AG10803 (cell line): ENCODE measurements around the gene BEST1.

Experiments
- DNase-seq: peaks from one replicate; pipeline ENCODE4 v3.0.0; 2010; ENCODE audit warnings: low read depth
- H3K4me3 ChIP-seq: 2 replicates; pipeline ENCODE4 v1.5.1; 2011; ENCODE audit warnings: mild to moderate bottlenecking, low read length, control low read depth
- TF ChIP-seq, protein P1 (sequence below): conservative IDR thresholded peaks from 2 replicates; pipeline ENCODE4 v1.5.1; 2011; ENCODE audit warnings: mild to moderate bottlenecking, low read length, control low read depth, inconsistent platforms

The BEST1 gene

DNA sequence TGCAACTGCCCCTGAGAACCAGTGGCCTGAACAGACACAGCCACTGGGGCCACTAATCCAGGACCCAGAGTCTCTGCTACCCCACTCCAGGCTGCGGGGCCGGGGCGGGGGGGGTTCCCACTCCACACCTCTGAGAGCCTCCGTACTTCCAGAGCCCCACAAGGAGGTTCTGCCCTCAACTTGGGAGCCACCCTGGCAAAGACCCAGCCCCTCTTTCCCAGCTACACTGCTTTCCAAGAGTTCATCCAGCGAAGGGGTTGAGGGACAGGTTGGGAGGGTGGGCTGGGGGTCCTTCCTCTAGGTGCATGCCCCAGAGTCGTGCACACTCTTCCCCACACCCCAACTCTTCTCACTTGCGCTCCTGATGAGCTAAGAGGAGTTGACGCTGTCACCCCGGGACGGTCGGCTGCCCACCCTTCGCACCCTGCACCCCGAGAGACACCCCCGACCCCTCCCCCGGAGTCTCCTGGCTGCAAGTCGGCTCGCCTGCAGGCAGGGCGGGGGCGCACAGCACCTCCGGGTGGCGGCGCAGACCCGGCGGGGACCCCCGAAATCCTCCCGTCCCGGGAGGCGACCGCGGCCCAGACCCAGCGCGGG is 33.3 kb upstream of the BEST1 start:
- TF ChIP-seq, protein P1, sequence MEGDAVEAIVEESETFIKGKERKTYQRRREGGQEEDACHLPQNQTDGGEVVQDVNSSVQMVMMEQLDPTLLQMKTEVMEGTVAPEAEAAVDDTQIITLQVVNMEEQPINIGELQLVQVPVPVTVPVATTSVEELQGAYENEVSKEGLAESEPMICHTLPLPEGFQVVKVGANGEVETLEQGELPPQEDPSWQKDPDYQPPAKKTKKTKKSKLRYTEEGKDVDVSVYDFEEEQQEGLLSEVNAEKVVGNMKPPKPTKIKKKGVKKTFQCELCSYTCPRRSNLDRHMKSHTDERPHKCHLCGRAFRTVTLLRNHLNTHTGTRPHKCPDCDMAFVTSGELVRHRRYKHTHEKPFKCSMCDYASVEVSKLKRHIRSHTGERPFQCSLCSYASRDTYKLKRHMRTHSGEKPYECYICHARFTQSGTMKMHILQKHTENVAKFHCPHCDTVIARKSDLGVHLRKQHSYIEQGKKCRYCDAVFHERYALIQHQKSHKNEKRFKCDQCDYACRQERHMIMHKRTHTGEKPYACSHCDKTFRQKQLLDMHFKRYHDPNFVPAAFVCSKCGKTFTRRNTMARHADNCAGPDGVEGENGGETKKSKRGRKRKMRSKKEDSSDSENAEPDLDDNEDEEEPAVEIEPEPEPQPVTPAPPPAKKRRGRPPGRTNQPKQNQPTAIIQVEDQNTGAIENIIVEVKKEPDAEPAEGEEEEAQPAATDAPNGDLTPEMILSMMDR, result no peak
- peak overlapping the region; percentile 68 for H3K4me3 ChIP-seq
- DNase-seq, result no peak

DNA sequence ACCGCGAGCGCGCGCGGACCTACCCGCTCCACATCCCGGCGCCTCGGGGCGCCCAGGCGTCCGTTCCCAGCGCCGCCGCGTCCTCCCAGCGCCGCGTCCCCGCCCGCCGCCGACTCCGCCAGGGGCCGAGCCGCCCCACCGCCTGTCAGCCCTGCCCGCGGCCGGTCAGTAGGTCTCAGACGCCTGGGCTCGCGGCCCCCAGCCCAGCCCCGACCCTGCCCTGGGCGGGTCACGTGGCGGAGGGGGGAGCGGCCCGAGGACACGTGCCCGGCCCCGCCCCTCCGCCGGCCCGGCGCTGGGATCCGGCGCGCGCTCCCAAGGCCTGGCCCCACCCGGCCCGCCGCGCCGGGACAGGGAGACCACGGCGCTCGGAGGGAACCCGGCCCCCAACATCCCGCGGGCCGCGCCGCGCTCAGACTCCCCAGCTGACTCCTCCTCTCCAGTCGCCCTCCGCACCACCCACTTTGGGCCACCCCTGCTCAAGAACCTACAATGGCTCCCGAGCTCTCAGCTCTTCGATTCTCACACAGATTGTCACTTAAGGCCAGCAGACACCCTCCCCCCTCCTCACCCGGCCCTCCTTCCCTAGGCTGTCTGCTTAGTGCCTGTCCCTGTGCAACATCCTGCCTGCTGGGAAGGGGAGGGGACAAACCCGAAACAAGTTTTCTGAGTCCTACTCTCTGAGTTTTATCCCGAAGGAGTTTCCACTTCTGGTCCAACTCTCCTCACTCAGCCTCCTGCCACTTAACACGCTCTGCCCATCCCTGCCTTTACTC is 32.6 kb upstream of the BEST1 start, which contains the start of gene RAB3IL1:
Gene RAB3IL1 (minus strand): TSS at position 233 of the 776 bp plus-strand sequence. CDS start 199 bp downstream, at position 34.
- H3K4me3 ChIP-seq, result peak within 1 kb of the TSS; percentile 68
- DNase-seq, result peak; percentile 50
- TF ChIP-seq, protein P1, result no peak

DNA sequence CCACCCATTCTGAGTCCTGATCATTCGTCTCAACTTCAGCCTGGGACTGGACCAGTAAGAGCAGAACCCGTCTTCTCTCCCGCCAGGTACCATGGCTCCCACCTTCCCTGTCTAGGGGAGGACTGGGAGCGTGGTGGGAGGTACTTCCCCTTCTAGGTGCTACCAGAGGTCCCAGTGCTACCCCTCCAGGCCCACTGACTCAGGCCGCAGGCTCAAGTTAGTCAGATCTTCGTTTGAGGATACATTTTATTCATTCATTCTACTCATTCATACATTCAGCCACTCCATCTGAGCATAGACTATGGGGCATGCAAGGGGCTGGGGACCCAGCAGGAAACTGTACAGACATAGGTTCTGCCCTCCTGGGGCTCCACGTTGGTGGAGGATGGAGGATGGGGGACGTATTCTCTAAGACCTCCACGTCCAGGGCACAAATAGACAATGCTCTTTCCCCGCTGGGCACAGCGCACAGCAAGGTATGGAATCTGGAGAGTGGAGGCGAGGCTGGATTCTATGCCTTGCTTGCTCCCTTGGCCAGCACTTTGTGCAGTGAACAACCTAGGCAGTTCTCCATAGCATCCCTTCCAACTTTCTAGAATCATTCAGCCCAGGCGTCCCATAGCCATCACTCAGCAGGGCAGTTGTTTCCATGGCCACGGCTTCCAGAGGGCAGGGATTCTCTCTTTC is 31.8 kb upstream of the BEST1 start:
- TF ChIP-seq, protein P1, result no peak
- DNase-seq, result no peak
- H3K4me3 ChIP-seq, result peak overlapping the region; percentile 59

DNA sequence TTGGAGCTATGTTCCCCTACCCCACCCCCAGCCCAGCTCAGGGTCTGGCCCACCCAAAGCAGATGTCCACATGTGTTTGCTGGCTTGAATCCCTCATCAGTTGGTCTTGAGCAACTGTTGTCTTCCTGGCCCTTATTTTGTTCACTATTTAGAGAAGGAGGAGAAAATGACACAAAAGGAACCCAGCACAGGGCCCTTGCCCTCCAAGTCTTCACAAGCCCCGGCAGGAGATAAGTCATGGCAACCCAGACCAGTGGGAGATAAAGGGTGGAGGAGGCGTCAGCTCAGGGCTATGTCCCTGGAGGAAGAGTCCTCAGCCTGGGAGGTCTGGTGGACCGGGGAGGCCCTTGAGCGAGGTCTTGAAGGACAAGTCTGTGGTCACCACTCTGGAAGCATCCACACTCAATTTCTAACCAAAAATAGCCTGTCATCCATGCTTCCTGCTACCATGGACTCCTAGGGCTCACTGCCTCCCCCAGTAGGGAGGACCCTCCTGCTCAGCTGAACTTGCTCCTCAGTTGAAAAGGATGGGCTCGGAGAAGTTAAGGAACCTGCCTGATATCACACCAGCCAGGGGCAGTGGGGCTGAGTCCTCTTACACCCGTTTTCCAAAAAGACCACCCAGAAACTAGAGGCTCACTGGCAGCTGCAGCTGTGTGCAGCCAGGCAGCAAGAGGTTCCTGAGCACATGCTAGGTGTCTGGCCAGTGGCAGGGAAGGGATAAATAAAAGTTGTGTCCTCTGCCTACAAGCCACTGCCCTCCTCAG is 31.0 kb upstream of the BEST1 start:
- TF ChIP-seq, protein P1, result no peak
- no peak overlapping the region; the same call in 1 of the 2 replicates for H3K4me3 ChIP-seq
- peak; percentile 66 for DNase-seq

DNA sequence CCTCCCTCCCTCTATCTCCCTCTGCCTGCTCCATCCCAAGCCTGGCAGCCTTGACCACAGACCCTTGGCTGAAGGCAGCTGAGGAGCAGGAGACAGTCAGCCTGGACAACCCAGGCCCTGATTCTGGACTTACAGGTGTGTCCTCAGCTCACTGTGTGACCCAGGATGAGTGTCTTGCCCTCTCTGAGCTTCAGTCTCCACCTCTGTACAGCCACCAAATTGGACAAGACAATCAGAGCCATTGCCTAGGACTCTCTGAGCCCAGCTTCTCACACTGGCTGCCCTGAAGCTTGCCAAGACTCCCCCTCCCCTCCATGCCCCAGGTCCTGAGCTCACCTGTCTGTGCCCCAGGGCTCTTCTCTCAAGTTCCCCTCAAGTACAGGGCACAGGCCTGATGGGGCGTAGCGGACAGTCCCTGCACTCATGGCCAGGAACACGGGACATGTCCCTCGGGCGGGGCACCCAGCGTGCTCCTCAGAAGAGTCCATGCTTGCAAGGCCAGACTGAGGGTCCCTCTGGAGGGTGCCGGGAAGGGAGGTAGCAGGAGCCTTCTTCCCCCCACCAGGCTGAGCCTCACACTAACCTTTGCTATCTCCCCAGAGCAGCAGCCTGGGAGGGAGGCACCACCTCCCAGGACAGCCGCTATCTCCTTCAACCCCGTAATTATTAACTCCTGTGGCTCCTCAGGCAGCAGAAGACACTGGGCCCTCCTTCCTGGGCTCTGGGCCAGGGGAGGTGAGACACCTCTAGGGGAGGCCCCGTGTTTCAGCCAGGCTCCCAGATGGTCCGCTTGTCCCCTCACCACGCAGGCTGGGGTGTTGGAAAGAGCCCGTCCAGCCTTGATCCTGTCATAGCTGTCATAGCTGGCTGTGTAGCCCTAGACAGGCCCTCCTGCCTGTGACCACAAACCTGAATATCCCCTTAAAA is 30.2 kb upstream of the BEST1 start:
- no peak overlapping the region for H3K4me3 ChIP-seq
- DNase-seq, result no peak
- TF ChIP-seq, protein P1, result no peak

DNA sequence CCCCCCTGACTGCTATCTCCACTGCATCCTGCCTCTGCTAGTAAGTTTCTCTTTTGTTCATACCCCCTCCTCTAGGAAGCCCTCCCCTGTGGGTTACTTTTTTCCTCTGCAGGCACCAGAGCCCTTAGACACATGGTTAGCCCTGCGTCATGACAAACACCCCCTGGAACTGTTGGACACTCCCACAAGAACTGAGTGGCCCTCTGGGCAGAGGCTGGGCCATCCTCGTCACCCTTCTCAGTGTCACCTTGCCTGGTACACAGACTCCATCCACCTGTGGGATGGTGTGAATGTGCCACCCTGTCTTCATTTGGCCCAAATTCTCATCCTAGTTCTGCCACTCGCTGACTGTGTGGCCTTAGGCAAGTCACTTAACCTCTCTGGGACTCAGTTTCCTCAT is 28.7 kb upstream of the BEST1 start:
- TF ChIP-seq, protein P1, result no peak
- DNase-seq, result no peak

More for the DNA sequence above, 28.7 kb upstream of the BEST1 start:
- H3K4me3 ChIP-seq, result no peak overlapping the region
